Lower leg skin (tissue), 3 donors: Measurements from ENCODE around the gene PRKCH.

ENCODE experiments used
- POLR2A ChIP-seq, 2 donors: fragments of 450-650 bp; IDR thresholded peaks; one replicate each; pipeline ENCODE4 v1.6.1; 2016 to 2017; ENCODE audit warnings: antibody characterized with exemption in 2 of 2, mild to moderate bottlenecking in 1 of 2, moderate library complexity in 1 of 2
- TF ChIP-seq, protein P1 (sequence below), 3 donors: fragments of 450-650 bp; IDR thresholded peaks; one replicate each; pipeline ENCODE4 v1.5.1; 2016; ENCODE audit warnings: antibody characterized with exemption in 3 of 3, mild to moderate bottlenecking in 3 of 3, moderate library complexity in 2 of 3

DNA sequence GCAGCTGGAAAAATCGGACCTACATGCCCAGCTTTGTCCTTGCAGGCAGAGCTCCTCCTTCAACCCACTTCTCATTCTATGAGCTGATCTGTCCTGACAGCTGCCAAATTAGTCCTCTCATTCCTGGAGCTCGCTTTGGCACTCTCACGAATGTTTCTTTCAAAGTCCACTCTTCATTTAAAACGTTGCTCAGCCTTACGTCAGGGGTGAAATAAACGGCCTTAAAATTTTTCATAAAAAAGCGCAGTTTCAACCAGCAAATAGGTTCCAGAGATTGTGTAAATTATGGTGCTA is 253.1 kb downstream of the PRKCH start:
- TF ChIP-seq, protein P1, sequence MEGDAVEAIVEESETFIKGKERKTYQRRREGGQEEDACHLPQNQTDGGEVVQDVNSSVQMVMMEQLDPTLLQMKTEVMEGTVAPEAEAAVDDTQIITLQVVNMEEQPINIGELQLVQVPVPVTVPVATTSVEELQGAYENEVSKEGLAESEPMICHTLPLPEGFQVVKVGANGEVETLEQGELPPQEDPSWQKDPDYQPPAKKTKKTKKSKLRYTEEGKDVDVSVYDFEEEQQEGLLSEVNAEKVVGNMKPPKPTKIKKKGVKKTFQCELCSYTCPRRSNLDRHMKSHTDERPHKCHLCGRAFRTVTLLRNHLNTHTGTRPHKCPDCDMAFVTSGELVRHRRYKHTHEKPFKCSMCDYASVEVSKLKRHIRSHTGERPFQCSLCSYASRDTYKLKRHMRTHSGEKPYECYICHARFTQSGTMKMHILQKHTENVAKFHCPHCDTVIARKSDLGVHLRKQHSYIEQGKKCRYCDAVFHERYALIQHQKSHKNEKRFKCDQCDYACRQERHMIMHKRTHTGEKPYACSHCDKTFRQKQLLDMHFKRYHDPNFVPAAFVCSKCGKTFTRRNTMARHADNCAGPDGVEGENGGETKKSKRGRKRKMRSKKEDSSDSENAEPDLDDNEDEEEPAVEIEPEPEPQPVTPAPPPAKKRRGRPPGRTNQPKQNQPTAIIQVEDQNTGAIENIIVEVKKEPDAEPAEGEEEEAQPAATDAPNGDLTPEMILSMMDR (IDR thresholded peaks at IDR 0.05) = no peak
- TF ChIP-seq POLR2A (IDR thresholded peaks at IDR 0.05) = no peak
